GM23248 (cell line): ENCODE results near the gene ZNF521. TPM values are rescaled to one million over a fixed set of nuclear protein-coding genes. Genes with fewer than 3 reads are reported as not detected.
A peak's percentile ranks its signal among the peaks of the same experiment; 100 is the strongest.

ENCODE experiments used
- DNase-seq: peaks from one replicate; pipeline ENCODE4 v3.0.0-alpha.2; 2015
- H2AFZ ChIP-seq: fragments of 200-600 bp; sonication (generic); 2 replicates; pipeline ENCODE4 v1.6.1; 2016; ENCODE audit warnings: antibody characterized with exemption
- H3F3A ChIP-seq: fragments of 200-600 bp; sonication (generic); 2 replicates; pipeline ENCODE4 v1.6.1; 2016; ENCODE audit warnings: mild to moderate bottlenecking, antibody characterized with exemption, mixed run types; ENCODE audit not compliant: insufficient read depth
- H3K27ac ChIP-seq: fragments of 200-600 bp; sonication (generic); 2 replicates; pipeline ENCODE4 v1.5.1; 2016; ENCODE audit warnings: mild to moderate bottlenecking
- H3K27me3 ChIP-seq: fragments of 200-600 bp; sonication (generic); replicated peaks from 2 replicates; pipeline ENCODE4 v1.6.1; 2016; ENCODE audit warnings: mild to moderate bottlenecking; ENCODE audit not compliant: insufficient read depth
- H3K36me3 ChIP-seq: fragments of 200-600 bp; sonication (generic); 2 replicates; pipeline ENCODE4 v1.6.1; 2016; ENCODE audit warnings: low read depth, mild to moderate bottlenecking
- H3K4me1 ChIP-seq: fragments of 200-600 bp; sonication (generic); 2 replicates; pipeline ENCODE4 v1.6.1; 2016; ENCODE audit warnings: mild to moderate bottlenecking; ENCODE audit not compliant: insufficient read depth
- H3K4me2 ChIP-seq: fragments of 200-600 bp; sonication (generic); one replicate; pipeline ENCODE4 v1.6.1; 2016; ENCODE audit warnings: mild to moderate bottlenecking; ENCODE audit not compliant: unreplicated experiment
- H3K4me3 ChIP-seq: fragments of 200-600 bp; sonication (generic); 2 replicates; pipeline ENCODE4 v1.5.1; 2016; ENCODE audit warnings: mild to moderate bottlenecking
- H3K79me2 ChIP-seq: fragments of 200-600 bp; sonication (generic); 2 replicates; pipeline ENCODE4 v1.6.1; 2016; ENCODE audit warnings: mild to moderate bottlenecking; ENCODE audit not compliant: insufficient read depth
- H3K9ac ChIP-seq: fragments of 200-600 bp; sonication (generic); 2 replicates; pipeline ENCODE4 v1.6.1; 2016; ENCODE audit warnings: mild to moderate bottlenecking
- H3K9me2 ChIP-seq: fragments of 200-600 bp; sonication (generic); 2 replicates; pipeline ENCODE4 v1.6.1; 2016; ENCODE audit warnings: mixed run types, mild to moderate bottlenecking, moderate library complexity; ENCODE audit not compliant: insufficient read depth
- H3K9me3 ChIP-seq: fragments of 200-600 bp; sonication (generic); one replicate; pipeline ENCODE4 v1.6.1; 2017; ENCODE audit warnings: low read depth
- H4K20me1 ChIP-seq: fragments of 200-600 bp; sonication (generic); 2 replicates; pipeline ENCODE4 v1.6.0; 2016; ENCODE audit not compliant: insufficient read depth
- EZH2 ChIP-seq: fragments of 200-600 bp; sonication (generic); IDR thresholded peaks from 2 replicates; pipeline ENCODE4 v1.6.1; 2018; ENCODE audit warnings: antibody characterized with exemption, mild to moderate bottlenecking; ENCODE audit not compliant: insufficient read depth, poor library complexity, severe bottlenecking
- EZH2phosphoT487 ChIP-seq: fragments of 200-600 bp; sonication (generic); IDR thresholded peaks from 2 replicates; pipeline ENCODE4 v1.6.1; 2018; ENCODE audit warnings: antibody characterized with exemption, moderate library complexity, mild to moderate bottlenecking, low read depth; ENCODE audit not compliant: insufficient read depth
- WGBS, 2 experiments: methylation state at CpG; one replicate each; pipeline ENCODE4 v1.1.6; 2015 to 2017; ENCODE audit warnings: low lambda C conversion rate in 2 of 2, low coverage in 1 of 2; ENCODE audit errors: missing lambda C conversion rate in 2 of 2; 5-methylcytosine and 5-hydroxymethylcytosine counted together
- in situ Hi-C: fragments of 300-500 bp; cut with MboI; formaldehyde crosslinking; loops from 2 replicates; pipeline ENCODE4 v1.15.0; 2020
- polyA plus RNA-seq: library from polyadenylated mRNA; unstranded; fragments of >200 nt; fragmentation: Nextera tagmentation; extraction: Ambion mirVana; gene quantifications from 2 replicates; pipeline ENCODE4 v1.2.1, GENCODE V29; 2016
- total RNA-seq: library from RNA; depleted of rRNA; stranded (reverse); fragments of >200 nt; shearing (Covaris generic); gene quantifications from 2 replicates; pipeline ENCODE4 v1.2.3, GENCODE V29; 2014

Gene ZNF521
- total and polyA plus RNA-seq, 2 experiments from 2014 or later = 7.8 to 17.9 TPM

DNA sequence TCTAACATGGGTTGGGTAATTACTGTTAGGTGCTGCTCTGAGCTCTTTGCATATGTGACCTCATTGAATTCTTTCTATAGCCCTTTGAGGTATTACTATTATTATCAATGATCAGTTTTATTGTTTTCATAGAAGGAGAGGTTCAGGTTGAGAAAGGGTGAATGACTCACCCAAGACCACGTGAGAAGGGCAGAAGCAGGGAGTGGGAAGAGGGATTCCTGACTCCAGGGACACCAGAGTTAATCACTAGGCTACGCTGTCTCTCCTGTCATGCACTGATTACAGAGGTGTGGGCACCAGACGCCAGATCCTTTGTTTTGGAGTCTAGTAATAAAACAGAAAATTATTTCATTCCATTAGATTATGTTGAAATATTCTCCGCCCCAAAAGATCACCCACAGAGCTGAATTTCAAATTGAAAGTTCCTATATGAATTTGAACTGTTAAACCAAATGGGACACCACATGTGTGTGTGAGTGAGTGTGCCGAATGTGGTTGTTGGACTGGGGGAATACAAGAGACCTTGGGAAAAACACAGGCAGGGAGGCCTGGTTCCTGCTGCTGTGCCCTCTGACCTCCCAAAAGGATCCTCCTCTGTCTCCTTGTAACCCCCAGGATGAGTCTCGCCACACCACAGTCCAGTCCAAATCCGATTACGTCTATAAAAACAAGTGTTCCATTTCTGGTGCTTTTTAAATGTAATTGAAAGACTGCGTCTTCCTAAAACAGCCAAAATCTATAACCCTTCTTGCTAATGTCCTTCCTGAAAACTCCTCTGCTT is 215.4 kb downstream of the ZNF521 start:
- no peaks in the 10 kb centered on the region for H3K36me3 ChIP-seq
- H3K27me3 ChIP-seq = no peaks in the 10 kb centered on the region
- no peak overlapping the region for H3K9ac ChIP-seq
- H2AFZ ChIP-seq = no peak overlapping the region
- no peaks in the 10 kb centered on the region for H3K4me1 ChIP-seq
- no peak for TF ChIP-seq EZH2phosphoT487
- no peak for TF ChIP-seq EZH2
- no peaks in the 10 kb centered on the region for H3K9me3 ChIP-seq
- in situ Hi-C loops = no loop called here
- H3K27ac ChIP-seq = no peak overlapping the region
- H4K20me1 ChIP-seq = no peaks in the 10 kb centered on the region
- no peak overlapping the region for H3K4me3 ChIP-seq
- H3K79me2 ChIP-seq = no peaks in the 10 kb centered on the region
- no peaks in the 10 kb centered on the region for H3F3A ChIP-seq
- H3K9me2 ChIP-seq = no peaks in the 10 kb centered on the region
- peak; percentile 26 for DNase-seq
- WGBS, 2 experiments = 75 to 81% methylated on average over 9 of the region's 9 CpGs
- H3K4me2 ChIP-seq = no peak overlapping the region

DNA sequence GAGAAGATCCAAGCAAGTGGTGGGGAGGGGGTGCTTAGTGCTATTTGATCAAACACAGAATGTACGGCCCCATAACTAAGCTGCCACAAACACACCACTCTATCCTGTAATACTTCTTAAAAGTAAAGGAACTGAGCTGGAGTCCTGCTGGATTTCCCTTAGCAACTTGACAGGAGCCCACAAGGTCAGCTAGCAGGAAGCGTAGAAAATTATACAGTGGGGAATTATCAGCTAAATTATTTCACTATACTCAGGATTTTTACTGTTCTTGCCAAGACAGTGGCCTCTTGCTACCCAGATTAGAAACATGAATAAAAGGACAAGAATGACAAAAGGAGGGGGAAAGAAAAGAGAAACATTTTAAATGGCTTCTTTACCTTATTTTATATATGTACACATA is 217.1 kb downstream of the ZNF521 start:
- no peak overlapping the region for H3K4me3 ChIP-seq
- 93 to 100% methylated on average over 2 of the region's 2 CpGs for WGBS, 2 experiments
- in situ Hi-C loops = no loop called here

DNA sequence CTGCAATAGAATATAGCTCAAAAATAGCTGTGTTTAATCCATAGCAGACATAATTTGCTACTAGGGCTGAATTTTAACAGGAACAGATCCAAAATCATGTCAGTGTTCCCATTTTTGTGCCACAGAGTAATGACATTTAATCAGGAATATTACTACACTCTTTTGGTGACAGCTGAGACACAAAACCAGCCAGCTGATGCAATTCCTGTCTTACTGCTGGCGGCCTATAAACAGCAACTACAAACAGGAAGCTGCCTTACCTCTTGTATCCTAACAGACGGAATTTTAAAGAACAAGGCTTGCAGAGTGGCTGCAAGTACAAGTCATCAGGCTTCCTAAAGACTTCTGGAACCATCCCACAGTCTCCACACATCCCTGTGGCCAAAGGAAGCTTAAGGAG is 218.1 kb downstream of the ZNF521 start:
- Histone ChIP-seq H2AFZ (no peak overlapping the region), H3K9ac (no peak overlapping the region), H3K36me3 (no peaks in the 10 kb centered on the region), H4K20me1 (no peaks in the 10 kb centered on the region), H3K4me1 (no peaks in the 10 kb centered on the region), H3K9me3 (no peaks in the 10 kb centered on the region), H3K9me2 (no peaks in the 10 kb centered on the region), H3K27ac (no peak overlapping the region), H3K4me2 (no peak overlapping the region), H3K27me3 (no peaks in the 10 kb centered on the region), H3K4me3 (no peak overlapping the region), H3K79me2 (no peaks in the 10 kb centered on the region), H3F3A (no peaks in the 10 kb centered on the region)
- no peak for DNase-seq
- 55 to 60% methylated on average over 2 of the region's 2 CpGs for WGBS, 2 experiments
- in situ Hi-C loops = no loop called here
- TF ChIP-seq EZH2phosphoT487 (no peak), EZH2 (no peak)

More for the DNA sequence above, 217.1 kb downstream of the ZNF521 start:
- no peak overlapping the region for H3K9ac ChIP-seq
- no peak overlapping the region for H2AFZ ChIP-seq
- no peaks in the 10 kb centered on the region for H3K9me2 ChIP-seq
- no peak for TF ChIP-seq EZH2phosphoT487
- TF ChIP-seq EZH2 = no peak
- H4K20me1 ChIP-seq = no peaks in the 10 kb centered on the region
- no peaks in the 10 kb centered on the region for H3K79me2 ChIP-seq
- H3F3A ChIP-seq = no peaks in the 10 kb centered on the region
- H3K4me1 ChIP-seq = no peaks in the 10 kb centered on the region
- H3K36me3 ChIP-seq = no peaks in the 10 kb centered on the region
- no peak for DNase-seq
- H3K27me3 ChIP-seq = no peaks in the 10 kb centered on the region
- H3K4me2 ChIP-seq = no peak overlapping the region
- H3K9me3 ChIP-seq = no peaks in the 10 kb centered on the region
- H3K27ac ChIP-seq = no peak overlapping the region

DNA sequence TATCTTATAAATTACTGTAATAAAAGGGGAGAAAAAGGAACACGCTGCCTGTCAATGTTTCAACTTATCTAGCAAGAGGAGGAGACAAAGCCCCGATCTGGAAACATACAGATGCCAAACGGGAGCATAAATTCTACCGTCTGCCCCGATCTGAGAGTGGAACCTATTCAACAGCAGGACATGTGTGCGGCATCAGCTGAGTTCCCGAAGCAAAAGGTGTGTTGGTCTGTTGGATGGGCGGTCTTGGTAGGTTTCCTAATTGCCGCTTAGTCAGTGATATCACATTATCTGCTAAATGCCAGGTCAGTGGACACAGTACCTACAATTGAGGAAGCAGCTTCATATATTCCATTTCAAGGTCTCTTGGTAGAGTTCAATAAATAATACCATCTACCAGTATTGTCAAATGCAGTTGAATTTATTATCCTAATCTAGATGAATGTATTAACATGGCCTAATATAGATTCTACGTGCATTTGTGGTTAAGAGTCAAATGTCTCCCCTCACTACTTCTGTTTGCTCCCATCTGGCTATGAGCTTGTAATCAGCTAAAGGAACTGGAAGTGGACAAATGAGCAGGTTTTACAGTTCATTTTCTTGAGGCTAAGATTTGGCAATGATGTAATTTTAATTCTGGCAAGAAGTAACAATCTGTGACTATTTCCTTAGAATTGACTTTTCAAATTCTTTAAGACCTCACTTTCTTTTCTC is 219.0 kb downstream of the ZNF521 start:
- DNase-seq = no peak
- no peaks in the 10 kb centered on the region for H3K79me2 ChIP-seq
- in situ Hi-C loops = no loop called here
- no peaks in the 10 kb centered on the region for H3K27me3 ChIP-seq
- no peaks in the 10 kb centered on the region for H3K9me2 ChIP-seq
- no peaks in the 10 kb centered on the region for H3F3A ChIP-seq
- H3K9ac ChIP-seq = no peak overlapping the region
- H3K36me3 ChIP-seq = no peaks in the 10 kb centered on the region
- no peaks in the 10 kb centered on the region for H3K9me3 ChIP-seq
- H3K4me2 ChIP-seq = no peak overlapping the region
- no peak overlapping the region for H2AFZ ChIP-seq
- TF ChIP-seq EZH2phosphoT487 = no peak
- no peak for TF ChIP-seq EZH2
- no peaks in the 10 kb centered on the region for H4K20me1 ChIP-seq
- no peak overlapping the region for H3K4me3 ChIP-seq
- no peaks in the 10 kb centered on the region for H3K4me1 ChIP-seq
- H3K27ac ChIP-seq = no peak overlapping the region
- 95 to 97% methylated on average over 10 of the region's 10 CpGs for WGBS, 2 experiments
